Chondrocyte (in vitro differentiated cells): ENCODE results near the gene ARHGAP32. TPM values are rescaled to one million over a fixed set of nuclear protein-coding genes. Genes with fewer than 3 reads are reported as not detected.

ENCODE experiments used
- DNase-seq: peaks from one replicate; pipeline ENCODE4 v3.0.0; 2021; ENCODE audit warnings: mixed read lengths, low spot score
- H3K27ac Mint-ChIP-seq: one replicate; pipeline ENCODE4 v1.8.0; 2021; ENCODE audit warnings: mild to moderate bottlenecking, moderate library complexity, mixed read lengths; ENCODE audit not compliant: unreplicated experiment
- H3K27me3 Mint-ChIP-seq: 2 replicates; pipeline ENCODE4 v1.8.0; 2021; ENCODE audit warnings: low read depth, mixed read lengths
- H3K36me3 Mint-ChIP-seq: 2 replicates; pipeline ENCODE4 v1.8.0; 2021; ENCODE audit warnings: low read depth, mixed read lengths
- H3K4me1 Mint-ChIP-seq: 2 replicates; pipeline ENCODE4 v1.8.0; 2021; ENCODE audit warnings: low read depth, mild to moderate bottlenecking, mixed read lengths
- H3K4me3 Mint-ChIP-seq: one replicate; pipeline ENCODE4 v1.8.0; 2021; ENCODE audit warnings: mild to moderate bottlenecking, moderate library complexity, mixed read lengths; ENCODE audit not compliant: unreplicated experiment
- H3K9me3 Mint-ChIP-seq: 2 replicates; pipeline ENCODE4 v1.8.0; 2021; ENCODE audit warnings: low read depth, mixed read lengths
- CTCF ChIP-seq: fragments of 200-600 bp; sonication (generic); IDR thresholded peaks from 2 replicates; pipeline ENCODE4 v1.5.0; 2021; ENCODE audit warnings: antibody characterized with exemption, mild to moderate bottlenecking, moderate library complexity
- total RNA-seq: library from RNA; stranded (reverse); gene quantifications from 3 replicates; pipeline ENCODE4 v1.2.1, GENCODE V29; 2021

Gene ARHGAP32
- total RNA-seq, 1 donor from 2014 or later: 15.8 TPM

- H3K36me3 Mint-ChIP-seq: peaks cover 6% of the 10 kb centered on the region
- no peak for DNase-seq
- H3K4me3 Mint-ChIP-seq: no peak overlapping the region
- no peaks in the 10 kb centered on the region for H3K27me3 Mint-ChIP-seq
- no peak for TF ChIP-seq CTCF
- no peak overlapping the region for H3K27ac Mint-ChIP-seq
- peaks cover 2% of the 10 kb centered on the region for H3K4me1 Mint-ChIP-seq
- H3K9me3 Mint-ChIP-seq: peaks cover 2% of the 10 kb centered on the region
Measured at GRCh38 chr11:129234978-129235377, 42.9 kb upstream of the ARHGAP32 start.

- Mint-ChIP-seq H3K4me1 (peaks cover 4% of the 10 kb centered on the region), H3K4me3 (no peak overlapping the region), H3K27me3 (no peaks in the 10 kb centered on the region), H3K27ac (no peak overlapping the region), H3K9me3 (peaks cover 23% of the 10 kb centered on the region), H3K36me3 (peaks cover 10% of the 10 kb centered on the region)
- DNase-seq: no peak
- peak; percentile 57 for TF ChIP-seq CTCF
Measured at GRCh38 chr11:129230006-129230405, 37.9 kb upstream of the ARHGAP32 start.

GRCh38 chr11:129226207-129226798 is 34.2 kb upstream of the ARHGAP32 start:
- H3K4me3 Mint-ChIP-seq: no peak overlapping the region
- H3K27ac Mint-ChIP-seq: no peak overlapping the region
- H3K36me3 Mint-ChIP-seq: peaks cover 10% of the 10 kb centered on the region
- no peaks in the 10 kb centered on the region for H3K27me3 Mint-ChIP-seq
- peaks cover 18% of the 10 kb centered on the region for H3K4me1 Mint-ChIP-seq
- TF ChIP-seq CTCF: no peak
- DNase-seq: no peak
- H3K9me3 Mint-ChIP-seq: peaks cover 23% of the 10 kb centered on the region

GRCh38 chr11:129225190-129225589 is 33.1 kb upstream of the ARHGAP32 start:
- peaks cover 23% of the 10 kb centered on the region for H3K9me3 Mint-ChIP-seq
- TF ChIP-seq CTCF: no peak
- no peak for DNase-seq
- H3K4me1 Mint-ChIP-seq: peaks cover 18% of the 10 kb centered on the region
- H3K4me3 Mint-ChIP-seq: no peak overlapping the region
- H3K27ac Mint-ChIP-seq: no peak overlapping the region
- H3K36me3 Mint-ChIP-seq: peaks cover 10% of the 10 kb centered on the region
- no peaks in the 10 kb centered on the region for H3K27me3 Mint-ChIP-seq

- TF ChIP-seq CTCF: no peak
- Mint-ChIP-seq H3K9me3 (peaks cover 23% of the 10 kb centered on the region), H3K27me3 (no peaks in the 10 kb centered on the region), H3K27ac (no peak overlapping the region), H3K36me3 (peaks cover 10% of the 10 kb centered on the region), H3K4me1 (peaks cover 18% of the 10 kb centered on the region), H3K4me3 (no peak overlapping the region)
- no peak for DNase-seq
Measured at GRCh38 chr11:129224538-129224937, 32.4 kb upstream of the ARHGAP32 start.
